Measurements from ENCODE around the gene COL15A1.

The COL15A1 gene

DNA sequence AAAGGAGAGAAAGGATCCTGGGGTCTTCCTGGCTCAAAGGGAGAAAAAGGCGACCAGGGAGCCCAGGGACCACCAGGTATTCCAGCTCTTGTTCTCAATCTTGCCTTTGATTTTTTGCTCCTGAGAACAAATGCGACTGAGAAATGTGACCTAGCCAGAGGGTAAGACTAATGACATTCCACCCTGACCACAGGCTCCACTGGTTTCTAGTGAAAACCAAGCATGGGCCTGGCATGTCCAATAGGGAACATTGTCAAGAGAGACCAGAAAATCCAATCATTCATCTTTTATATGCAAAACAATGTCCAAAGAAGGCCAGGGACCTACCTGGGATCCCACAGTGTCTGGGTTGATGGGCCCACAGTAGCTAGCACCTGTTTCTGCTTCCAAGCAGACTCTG is 110.9 kb downstream of the COL15A1 start:
- no peak for TF ChIP-seq ZFX (IDR thresholded peaks at IDR 0.05; ENCODE audit: borderline replicate concordance)
- TF ChIP-seq, protein P1, sequence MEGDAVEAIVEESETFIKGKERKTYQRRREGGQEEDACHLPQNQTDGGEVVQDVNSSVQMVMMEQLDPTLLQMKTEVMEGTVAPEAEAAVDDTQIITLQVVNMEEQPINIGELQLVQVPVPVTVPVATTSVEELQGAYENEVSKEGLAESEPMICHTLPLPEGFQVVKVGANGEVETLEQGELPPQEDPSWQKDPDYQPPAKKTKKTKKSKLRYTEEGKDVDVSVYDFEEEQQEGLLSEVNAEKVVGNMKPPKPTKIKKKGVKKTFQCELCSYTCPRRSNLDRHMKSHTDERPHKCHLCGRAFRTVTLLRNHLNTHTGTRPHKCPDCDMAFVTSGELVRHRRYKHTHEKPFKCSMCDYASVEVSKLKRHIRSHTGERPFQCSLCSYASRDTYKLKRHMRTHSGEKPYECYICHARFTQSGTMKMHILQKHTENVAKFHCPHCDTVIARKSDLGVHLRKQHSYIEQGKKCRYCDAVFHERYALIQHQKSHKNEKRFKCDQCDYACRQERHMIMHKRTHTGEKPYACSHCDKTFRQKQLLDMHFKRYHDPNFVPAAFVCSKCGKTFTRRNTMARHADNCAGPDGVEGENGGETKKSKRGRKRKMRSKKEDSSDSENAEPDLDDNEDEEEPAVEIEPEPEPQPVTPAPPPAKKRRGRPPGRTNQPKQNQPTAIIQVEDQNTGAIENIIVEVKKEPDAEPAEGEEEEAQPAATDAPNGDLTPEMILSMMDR (IDR thresholded peaks at IDR 0.05) = no peak

DNA sequence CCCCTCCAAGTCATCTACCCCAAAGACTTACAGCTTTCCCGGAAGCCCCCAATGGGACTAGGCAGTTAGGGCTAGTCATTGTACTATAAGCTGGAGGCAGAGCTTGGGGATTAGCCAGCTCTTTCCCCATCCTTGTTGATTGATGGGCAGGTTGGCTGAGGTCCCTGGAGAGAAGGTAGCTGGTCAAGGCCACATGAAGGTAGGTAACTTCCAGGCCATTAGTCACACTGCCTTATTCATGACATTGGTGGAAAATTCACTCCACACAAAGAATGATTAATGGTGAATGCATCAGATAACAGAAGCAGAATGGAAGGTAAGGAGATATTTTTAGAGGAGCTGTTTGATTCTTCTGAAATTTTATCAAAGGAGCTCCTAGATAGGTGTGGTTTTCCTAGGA is 111.7 kb downstream of the COL15A1 start:
- TF ChIP-seq, protein P1 (IDR thresholded peaks at IDR 0.05) = no peak
- no peak for TF ChIP-seq ZFX (IDR thresholded peaks at IDR 0.05; ENCODE audit: borderline replicate concordance)
- H3K27ac ChIP-seq = no peak overlapping the region

More for the DNA sequence above, 110.9 kb downstream of the COL15A1 start:
- no peak overlapping the region for H3K27ac ChIP-seq

DNA sequence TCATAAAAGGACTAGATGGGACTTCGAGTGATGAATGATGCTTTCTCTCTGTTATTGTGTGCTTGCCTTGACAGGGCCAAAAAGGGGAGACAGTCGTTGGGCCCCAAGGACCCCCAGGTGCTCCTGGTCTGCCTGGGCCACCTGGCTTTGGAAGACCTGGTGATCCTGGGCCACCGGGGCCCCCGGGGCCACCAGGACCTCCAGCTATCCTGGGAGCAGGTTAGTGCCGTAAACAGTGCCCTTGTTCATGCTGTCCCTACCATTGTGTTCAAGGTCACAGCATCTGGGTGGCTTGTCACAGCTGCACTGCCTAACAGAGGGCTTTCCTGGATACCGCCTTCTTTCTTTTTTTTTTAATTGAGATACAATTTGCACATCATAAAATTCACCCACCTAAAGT is 112.5 kb downstream of the COL15A1 start:
- no peak for TF ChIP-seq ZFX (IDR thresholded peaks at IDR 0.05; ENCODE audit: borderline replicate concordance)
- TF ChIP-seq, protein P1 (IDR thresholded peaks at IDR 0.05) = no peak
- no peak overlapping the region for H3K27ac ChIP-seq

DNA sequence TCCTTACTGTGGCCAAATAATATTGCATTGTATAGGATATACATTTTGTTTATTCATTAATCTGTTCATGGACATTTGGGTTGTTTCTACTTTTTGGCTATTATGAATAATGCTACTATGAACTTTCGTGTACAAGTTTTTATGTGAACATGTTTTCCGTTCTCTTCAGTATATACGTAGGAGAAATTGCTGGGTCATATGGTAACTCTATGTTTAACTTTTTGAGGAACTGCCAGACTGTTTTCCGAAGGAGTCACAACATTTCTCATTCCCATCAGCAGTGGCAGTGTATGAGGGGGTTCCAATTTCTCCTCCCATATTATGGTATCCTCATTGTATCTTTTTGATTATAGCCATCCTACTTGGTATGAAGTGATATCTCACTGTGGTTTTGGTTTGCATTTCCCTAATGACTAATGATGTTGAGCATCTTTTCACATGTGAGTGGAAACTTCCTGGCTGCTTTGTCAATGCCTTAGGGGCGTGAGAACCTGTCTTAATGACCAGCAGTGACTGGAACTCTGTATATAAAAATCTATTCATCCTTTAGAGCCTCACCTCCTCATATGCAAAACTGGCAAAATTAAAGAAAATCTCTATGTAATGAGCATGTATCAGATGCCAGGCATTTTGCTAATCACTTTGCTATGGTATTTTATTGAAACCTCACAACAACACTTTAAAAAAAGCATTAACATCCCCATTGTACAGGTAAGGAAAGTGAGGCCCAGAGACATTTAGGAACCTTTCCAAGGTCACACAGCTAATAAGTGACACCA is 113.4 kb downstream of the COL15A1 start:
- TF ChIP-seq ZFX (IDR thresholded peaks at IDR 0.05; ENCODE audit: borderline replicate concordance) = no peak
- TF ChIP-seq, protein P1 (IDR thresholded peaks at IDR 0.05) = no peak
- no peak overlapping the region for H3K27ac ChIP-seq

DNA sequence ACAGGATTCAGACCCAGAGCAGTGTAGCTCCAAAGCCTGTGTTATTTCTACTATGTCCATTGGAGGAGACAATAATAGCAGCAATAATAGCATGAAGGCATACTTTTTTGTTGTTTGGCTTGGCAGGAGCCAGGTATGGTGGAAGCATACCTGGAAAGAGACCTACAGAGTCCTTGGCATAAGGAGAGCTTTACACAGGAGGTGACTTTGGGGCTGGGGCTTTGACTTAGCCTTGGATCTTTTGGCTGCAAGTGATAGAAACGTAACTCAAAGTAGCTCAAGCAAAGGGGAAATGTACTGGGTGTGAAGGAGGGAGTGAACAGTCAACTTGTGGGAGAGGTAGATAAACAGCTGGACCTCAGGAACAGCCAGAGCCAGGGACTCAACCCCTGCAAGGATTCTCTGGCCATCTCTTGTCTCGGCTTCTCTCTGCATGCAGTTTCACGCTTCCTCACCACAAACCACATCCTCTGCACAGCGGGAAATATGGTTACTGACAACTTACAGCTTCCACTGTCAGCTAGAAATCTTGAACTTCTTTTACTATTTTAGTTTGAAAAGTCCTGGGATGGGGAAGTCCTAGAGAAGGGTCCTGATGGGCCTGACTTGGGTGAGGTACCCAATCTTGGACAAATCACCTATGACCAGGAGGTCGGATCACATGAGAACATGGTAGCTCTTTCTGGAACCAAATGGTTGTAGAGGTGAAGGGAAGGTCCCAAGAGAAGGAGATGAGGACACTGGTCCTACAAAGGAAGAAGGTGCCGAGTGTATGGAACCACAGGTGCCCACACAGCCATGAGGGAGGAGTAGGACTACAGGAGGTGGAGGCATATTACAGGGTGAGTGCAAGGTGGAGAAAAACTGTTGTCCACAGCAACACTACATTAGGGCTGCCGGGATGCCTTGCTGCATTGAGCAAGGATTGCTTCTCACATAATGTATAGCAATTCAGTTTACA is 114.2 kb downstream of the COL15A1 start:
- H3K27ac ChIP-seq = no peak overlapping the region
- TF ChIP-seq, protein P1 (IDR thresholded peaks at IDR 0.05) = no peak
- TF ChIP-seq ZFX (IDR thresholded peaks at IDR 0.05; ENCODE audit: borderline replicate concordance) = no peak

DNA sequence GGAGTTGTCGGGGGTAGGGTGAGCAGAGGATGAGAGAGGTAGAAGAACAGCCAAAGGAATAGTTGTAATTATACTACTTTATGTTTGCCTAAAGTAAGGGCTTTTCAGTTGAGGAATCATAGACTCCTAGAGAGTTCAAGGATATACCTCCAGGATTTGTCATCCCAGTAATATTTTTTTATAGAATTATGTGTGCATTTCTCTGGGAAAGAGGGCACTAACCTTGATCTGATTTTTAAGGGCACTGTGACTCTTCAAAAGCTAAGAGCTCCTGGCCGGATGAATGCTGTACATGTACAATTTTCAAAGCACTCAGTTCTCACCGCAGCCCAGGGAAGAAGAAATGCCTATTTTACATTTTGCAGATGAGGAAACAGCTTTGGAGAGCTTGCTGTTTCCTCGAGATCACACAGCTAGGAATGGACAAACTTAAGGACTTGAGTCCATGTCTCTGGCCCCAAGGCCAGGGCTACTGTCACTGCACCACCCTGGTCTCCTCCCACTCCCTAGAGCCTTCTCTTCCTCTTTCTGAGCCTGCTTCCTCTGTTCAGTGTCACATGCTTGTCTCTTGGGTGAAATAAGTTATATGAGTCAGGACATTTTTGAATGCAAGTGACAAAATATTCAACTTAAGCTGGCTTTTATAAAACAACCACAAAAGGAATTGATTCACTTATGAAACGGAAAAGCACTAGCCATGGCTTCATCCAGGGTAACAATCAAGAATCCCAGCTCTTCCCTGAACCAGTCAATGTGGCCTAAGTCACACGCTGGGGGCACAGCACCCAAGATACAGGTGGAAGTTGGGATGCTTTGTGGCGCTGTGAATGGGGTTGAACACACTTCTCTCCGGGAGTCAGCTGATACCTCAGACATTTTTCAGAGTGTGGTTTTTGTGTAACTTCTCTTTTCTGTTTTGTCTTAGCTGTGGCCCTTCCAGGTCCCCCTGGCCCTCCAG is 115.5 kb downstream of the COL15A1 start:
- H3K27ac ChIP-seq = no peak overlapping the region
- TF ChIP-seq, protein P1 (IDR thresholded peaks at IDR 0.05) = no peak
- TF ChIP-seq ZFX (IDR thresholded peaks at IDR 0.05; ENCODE audit: borderline replicate concordance) = no peak
